Fibroblast of peridontal ligament (primary cell): ENCODE results near the gene RAB37.

Experiments
- DNase-seq: peaks from one replicate; pipeline ENCODE4 v3.0.0-alpha.2; 2010; ENCODE audit errors: extremely low read depth

The RAB37 gene

DNA sequence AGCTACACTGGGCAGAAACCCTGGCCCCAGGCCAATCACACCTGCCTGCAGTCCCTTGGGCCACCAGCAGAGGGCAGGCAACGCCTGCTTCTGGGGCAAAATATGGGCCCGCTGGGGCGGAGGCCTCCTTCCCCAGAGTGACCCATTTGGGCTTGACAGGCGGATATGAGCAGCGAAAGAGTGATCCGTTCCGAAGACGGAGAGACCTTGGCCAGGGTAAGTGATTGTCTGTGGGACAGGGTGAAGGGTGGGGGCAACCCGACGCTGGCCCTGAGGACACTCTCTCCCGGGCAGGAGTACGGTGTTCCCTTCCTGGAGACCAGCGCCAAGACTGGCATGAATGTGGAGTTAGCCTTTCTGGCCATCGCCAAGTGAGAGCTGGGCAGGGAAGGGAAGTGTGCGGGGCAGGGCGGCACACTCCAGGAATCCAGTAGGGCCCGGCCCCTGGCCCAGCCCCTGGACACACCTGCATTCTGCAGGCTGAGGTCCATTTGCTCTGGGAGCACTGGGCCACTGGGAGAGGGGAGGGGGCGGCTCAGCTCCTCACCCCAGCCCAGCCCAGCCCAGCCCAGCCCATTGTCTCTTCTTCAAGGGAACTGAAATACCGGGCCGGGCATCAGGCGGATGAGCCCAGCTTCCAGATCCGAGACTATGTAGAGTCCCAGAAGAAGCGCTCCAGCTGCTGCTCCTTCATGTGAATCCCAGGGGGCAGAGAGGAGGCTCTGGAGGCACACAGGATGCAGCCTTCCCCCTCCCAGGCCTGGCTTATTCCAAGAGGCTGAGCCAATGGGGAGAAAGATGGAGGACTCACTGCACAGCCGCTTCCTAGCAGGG, 7.9 kb downstream of the RAB37 start:
- DNase-seq = peak; percentile 65

DNA sequence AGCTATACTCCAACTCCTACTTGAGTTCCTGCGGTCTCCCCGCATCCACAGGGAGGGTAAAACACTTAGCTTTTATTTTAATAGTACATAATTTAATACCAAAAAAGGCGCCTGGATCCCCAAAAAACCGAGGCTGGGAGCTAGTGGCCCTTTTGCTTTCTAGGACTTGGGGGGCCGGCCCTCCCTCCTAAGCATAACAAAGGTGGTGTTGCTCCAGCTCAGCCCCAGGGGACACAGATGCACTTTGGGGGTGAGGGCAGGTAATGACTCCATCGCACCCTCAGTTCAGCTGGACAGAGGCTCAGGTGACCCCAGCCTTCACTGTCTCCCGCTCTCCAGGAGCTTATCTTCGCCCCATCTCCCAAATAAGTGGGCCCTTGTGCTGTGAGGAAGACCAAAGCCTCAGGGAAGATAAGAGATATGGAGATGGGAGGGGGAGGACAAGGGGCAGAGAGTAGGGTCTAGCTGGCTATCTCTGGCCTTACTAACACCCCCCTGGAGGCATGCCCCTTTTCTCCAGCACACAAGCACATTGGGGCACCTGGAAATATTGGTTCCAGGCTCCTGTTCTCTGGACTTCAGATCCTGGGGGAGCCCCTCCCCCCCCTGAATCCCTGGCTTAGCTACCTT, 8.6 kb downstream of the RAB37 start:
- no peak for DNase-seq

- no peak for DNase-seq
Observed at GRCh38 chr17:74746376-74746775, 9.3 kb downstream of the RAB37 start.

DNA sequence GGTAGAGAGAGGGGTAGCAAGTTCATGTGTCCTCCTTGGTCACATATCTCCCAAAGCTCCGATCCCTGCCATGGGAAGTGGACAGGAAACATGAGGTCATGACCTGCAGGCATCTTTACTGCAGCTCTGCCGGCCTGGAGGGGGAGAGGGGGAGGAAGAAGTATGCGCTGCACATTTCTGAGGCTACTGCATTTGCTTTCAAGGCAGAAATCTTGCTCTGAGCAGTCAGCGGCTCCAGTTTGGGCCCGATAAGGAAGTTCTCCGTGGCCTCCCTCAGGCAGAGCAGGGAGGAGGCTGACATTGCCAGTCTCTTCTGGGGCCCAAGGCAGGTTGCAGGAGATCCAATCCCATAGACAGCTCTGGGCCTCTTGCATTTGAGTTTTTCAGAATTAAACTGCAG, 9.9 kb downstream of the RAB37 start:
- DNase-seq = no peak

- DNase-seq = no peak
Observed at GRCh38 chr17:74748279-74748528, 11.1 kb downstream of the RAB37 start.

DNA sequence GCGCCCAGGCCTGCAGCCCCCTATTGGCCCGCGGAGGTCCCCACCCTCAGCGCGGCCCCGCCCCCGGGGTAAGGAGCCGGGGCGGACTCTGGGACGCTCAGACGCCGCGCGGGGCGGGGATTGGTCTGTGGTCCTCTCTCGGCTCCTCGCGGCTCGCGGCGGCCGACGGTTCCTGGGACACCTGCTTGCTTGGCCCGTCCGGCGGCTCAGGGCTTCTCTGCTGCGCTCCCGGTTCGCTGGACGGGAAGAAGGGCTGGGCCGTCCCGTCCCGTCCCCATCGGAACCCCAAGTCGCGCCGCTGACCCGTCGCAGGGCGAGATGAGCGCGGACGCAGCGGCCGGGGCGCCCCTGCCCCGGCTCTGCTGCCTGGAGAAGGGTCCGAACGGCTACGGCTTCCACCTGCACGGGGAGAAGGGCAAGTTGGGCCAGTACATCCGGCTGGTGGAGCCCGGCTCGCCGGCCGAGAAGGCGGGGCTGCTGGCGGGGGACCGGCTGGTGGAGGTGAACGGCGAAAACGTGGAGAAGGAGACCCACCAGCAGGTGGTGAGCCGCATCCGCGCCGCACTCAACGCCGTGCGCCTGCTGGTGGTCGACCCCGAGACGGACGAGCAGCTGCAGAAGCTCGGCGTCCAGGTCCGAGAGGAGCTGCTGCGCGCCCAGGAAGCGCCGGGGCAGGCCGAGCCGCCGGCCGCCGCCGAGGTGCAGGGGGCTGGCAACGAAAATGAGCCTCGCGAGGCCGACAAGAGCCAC, 11.6 kb downstream of the RAB37 start, which contains the start of gene NHERF1:
Gene NHERF1 (plus strand): TSS at position 100 of the 750 bp plus-strand sequence. CDS start 219 bp downstream, at position 319.
- peak; percentile 75 for DNase-seq

- no peak for DNase-seq
Observed at GRCh38 chr17:74749279-74750038, 12.4 kb downstream of the RAB37 start.

DNA sequence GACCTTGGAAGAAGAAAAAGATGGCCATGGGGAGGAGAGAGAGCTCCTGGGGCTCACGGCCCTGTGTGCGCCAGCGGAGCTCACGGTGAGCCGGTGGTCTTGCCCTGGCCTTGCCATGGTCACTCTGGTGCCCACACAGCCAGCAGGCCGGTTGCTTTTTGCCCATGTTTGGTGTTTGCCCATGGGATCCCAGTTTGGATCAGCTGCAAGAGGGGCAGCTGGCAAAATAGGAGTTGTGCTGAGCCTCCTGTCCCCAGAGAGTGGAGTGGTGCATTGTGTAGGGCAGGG, 12.9 kb downstream of the RAB37 start:
- DNase-seq = no peak

DNA sequence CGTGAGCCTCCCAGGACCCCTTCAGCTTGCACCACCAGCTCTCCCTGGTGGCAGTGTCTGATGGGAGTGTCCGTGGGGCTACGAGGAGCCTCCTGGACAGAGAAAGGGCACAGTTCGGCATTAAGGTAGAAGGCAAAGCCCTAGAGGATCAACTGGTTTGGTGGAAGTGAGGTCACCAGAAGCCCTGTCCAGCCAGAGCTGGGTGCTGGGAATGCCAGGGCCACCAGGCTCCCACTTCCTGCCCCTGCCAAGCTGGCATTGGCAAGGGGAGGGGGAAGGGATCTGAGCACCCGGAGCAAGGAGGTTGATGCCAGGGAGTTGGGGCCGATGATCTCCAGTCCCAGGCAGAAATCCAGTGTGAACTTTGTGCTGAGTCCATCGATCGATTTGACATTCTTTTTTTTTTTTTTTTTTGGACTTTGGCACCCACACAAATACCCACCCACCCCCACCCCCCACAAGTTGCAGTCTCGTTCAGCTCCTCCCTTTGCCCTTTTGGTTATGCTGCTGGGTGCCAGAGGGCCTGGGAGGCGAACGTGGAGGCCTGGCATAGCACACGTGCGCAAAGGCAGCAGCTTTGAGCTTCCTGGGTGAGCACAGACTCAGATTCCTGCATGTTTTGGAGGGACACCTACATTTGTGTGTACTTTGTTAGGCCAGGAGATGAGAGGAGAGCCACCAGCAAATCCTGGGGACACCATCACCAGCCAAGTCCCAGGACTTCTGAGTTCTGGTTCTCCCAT, 13.4 kb downstream of the RAB37 start:
- DNase-seq = no peak

GRCh38 chr17:74752415-74752814, 15.4 kb downstream of the RAB37 start:
- DNase-seq = no peak

GRCh38 chr17:74752822-74753401, 15.9 kb downstream of the RAB37 start:
- DNase-seq = no peak

- no peak for DNase-seq
Observed at GRCh38 chr17:74754832-74755231, 17.8 kb downstream of the RAB37 start.

DNA sequence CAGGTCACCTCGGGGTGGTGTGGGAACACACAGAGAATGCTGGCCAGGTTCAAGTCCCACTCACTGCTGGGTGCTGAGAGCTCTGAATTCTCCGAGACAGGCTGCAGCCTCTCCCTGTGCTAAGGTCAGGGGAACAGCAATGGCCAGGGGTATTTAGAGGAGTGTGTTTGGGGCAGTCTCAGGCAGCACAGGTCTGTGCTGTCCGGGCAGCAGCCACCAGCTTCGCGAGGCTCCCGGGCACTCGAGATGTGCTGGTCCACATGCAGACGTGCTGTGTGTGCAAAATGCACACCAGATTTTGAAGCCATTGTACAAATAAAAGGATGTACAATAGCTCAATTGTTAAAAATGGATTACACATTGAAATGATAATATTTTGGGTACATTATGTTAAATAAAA, 18.5 kb downstream of the RAB37 start:
- no peak for DNase-seq

GRCh38 chr17:74756891-74757290, 19.8 kb downstream of the RAB37 start:
- no peak for DNase-seq

GRCh38 chr17:74757502-74757901, 20.4 kb downstream of the RAB37 start:
- no peak for DNase-seq

GRCh38 chr17:74757931-74758847, 21.1 kb downstream of the RAB37 start:
- no peak for DNase-seq

- DNase-seq = peak; percentile 30
Observed at GRCh38 chr17:74758848-74759168, 21.8 kb downstream of the RAB37 start.

DNA sequence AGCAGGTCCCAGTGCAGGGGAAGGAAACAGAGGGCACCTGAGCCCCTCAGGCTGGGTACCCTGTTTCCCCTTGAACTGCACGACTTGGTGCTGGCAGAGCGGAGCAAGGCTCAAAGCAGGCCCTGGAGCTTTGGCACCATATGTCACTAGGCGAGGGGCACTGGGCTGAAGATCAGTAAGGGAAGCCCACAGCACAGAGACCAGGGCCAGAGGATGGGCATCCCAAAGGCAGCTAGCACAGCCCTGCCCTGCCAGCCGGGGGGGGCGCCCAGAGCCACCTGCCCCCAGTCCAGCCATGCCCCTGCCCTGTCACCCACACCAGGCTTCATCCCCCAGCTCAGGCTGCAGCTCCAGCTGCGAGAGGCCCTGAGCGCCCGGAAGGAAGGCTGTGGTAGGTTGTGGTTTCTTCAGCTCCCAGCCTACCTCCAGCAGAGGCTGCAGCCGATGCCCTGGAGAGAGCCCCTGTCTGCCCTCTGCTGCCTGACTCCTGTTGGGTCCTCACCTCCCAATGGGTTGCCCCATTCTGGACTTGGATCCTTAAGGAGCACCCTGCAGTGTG, 22.3 kb downstream of the RAB37 start:
- no peak for DNase-seq

DNA sequence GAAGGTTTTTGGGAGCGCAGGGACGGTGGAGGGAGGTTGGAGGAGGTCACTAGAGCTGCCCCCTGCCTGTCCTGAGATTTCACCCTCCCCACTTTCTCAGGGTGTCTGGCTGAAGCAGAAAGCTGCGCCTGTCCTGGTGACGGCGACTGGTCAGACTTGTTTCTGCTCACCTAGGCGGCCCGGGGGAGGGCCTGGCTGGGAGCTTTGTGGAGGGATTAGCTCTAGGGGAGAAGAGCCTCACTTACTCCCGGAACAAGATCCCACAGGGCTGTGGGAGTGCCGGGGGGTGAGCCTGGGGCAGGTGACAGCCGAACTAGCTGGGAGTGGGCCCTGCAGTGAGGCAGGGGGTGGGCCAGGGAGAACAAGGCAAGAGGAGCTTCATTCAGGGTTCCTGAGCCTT, 22.9 kb downstream of the RAB37 start:
- DNase-seq = no peak
